NAMALWA (cell line): ENCODE data around the gene RAF1.
"Not testable (repeated sequence)": the region's sequence is repeated elsewhere in the genome, so short reads cannot be mapped to it uniquely, and the experiment has no call there.

ENCODE experiments used
- DNase-seq: peaks from one replicate; pipeline ENCODE4 v3.0.0-alpha.2; 2015; ENCODE audit warnings: low spot score

RAF1 gene

DNA sequence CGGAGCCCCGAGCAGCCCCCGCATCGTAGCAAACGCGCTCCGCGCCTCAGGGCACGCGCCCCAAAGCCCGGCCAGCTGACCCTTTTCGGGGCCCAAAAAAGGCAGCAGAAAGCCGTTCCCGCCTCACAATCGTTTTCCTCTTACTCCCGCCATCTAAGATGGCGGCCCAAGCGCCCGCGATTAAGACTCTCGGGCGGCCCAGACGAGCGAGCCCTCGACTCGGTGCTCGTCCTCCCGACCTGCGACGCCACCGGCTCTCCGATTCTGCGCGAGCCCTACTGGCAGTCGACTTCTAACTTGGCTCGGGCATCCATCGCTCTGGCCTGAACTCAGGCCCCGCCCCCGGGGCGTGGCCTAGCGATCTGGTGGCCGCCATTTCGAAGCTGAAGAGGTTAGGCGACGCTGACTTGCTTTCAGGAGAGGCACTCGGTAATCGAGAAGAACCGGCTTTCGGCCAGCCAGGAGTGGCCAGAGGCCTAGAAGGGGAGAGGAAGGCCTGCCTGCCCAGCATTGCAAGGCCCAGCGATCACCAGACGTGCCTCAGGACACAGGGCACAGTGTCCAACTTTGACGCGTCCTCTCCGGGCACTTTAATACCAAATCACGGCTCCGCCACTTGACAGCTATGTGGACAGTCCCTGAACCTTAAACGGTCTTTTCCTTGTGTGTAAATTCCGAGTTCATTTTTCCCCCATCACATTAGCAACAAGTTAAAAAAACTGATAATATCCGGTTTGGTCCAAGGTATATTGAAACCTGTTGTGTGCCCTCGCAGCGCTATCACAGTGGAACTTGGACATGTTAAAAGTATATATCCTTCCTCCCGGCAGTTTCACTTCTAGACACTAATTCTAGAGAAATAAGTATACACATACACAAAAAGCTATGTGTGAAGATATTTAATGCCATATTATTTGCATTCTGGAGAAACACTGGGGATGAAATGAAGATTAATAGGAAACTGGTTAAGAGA lies at the start of gene RAF1:
TSS of gene RAF1 (minus strand) at position 182 of the 973 bp plus-strand sequence. CDS start 45,396 bp downstream, outside the sequence.
- DNase-seq = peak; percentile 99

DNA sequence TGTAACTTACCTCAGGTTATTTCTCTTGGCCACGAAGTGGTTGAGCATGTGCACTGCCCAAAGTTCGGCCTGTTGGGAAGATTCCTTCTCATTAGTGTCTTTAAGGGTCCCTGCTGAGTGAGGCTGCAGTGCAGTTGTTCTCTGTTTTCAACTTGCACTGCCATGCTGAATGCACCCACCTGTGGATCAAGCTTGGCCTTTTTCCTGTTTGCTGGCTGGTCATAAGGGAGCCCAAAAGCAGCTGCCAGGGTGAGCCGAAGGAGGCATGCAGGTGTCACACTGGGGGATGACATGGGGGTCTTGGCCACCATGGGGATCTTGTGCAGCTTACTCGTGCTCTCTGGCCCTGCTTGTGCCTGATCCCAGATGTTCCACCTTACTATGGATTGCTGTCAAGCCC lies 46.1 kb upstream of the RAF1 start:
- peak; percentile 44 for DNase-seq

DNA sequence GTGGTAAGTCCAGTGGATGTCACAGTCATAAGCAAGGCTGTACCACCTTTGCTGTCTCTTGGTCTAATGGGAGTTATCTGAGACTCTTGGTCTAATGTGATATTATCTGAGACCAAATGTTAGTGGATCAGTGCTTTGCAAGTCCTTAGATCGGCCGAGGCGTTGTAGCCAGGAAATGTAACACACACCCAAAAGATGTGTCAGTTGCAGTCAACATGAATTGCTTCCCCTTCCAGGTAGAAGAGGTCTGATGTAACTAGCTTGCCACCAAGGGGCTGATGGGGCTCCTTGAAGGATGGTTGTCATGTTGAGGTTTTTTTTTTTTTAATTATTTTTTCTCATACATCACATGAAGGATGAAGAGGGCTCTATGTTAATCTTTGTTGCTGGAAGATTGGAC lies 45.4 kb upstream of the RAF1 start:
- DNase-seq = no peak

DNA sequence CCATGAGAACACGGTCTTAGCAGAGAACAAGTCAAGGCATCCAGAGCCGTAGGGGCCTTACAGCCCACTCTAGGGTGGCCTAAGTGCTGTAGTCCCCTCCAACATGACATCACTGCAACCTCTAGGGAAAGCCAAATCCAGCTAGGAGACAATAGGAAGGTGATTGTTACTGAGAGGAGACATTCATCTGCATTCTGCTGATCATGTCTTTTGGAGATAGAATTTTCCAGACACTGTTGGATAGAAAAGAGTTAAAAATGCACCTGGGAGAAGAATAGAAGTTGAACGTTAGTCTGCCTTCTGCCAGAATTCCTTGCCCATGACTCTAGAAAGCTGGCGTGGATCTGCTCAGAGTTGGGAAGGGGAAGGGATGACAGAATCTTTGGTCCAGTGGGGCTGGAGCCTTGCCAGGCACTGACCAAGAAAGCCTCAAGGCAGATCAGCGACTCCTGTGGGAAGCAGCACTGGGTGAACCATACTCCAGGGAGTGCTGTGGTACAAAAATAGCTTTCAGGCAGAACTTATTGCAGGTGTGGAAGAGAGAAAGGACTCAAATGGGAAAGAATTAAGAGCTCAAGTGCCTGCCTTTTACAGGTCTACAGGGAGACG lies 44.8 kb upstream of the RAF1 start:
- no peak for DNase-seq

GRCh38 chr3:12707449-12707848 lies 43.5 kb upstream of the RAF1 start:
- no peak for DNase-seq

GRCh38 chr3:12706504-12707253 lies 42.8 kb upstream of the RAF1 start:
- DNase-seq = peak; percentile 94

DNA sequence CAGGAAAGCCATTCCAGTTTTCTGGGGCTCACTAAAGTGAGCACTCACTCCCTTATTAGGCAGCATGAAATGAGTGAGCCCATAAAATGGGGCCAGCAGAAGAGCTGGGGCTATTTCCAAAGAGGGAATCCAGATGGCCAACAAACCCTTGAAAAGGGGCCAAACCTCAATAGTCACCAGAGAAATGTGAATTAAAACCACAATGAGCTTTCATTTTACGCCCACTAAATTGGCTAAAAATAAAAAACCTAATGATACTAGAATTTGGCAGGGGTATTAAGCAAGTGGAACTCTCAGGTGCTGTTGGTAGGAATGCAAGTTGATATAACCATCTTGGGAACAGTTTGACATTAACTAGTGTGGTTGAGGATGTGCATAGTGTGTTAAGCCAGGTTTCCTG lies 42.1 kb upstream of the RAF1 start:
- DNase-seq = no peak

- DNase-seq = no peak
Observed at GRCh38 chr3:12705374-12705926, 41.5 kb upstream of the RAF1 start.

DNA sequence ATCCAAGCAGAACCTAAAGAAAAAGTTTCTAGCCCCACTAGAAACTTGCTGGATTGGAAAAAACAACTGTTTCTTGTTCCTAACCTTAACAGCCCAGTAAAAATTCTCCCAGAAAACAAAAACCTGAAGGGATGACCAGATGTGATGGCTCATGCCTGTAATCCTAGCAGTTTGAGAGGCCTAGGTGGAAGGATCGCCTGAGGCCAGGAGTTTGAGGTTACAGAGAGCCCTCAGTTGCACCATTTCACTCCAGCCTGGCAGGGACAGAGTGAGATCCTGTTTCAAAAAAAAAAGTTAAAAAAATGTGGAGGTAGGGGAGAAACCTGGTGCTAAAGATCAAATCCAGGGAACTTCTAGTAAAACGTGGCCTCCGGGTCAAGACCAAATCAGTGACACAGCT lies 38.6 kb upstream of the RAF1 start:
- DNase-seq = no peak

GRCh38 chr3:12701601-12702000 lies 37.7 kb upstream of the RAF1 start:
- not testable (repeated sequence) for DNase-seq

DNA sequence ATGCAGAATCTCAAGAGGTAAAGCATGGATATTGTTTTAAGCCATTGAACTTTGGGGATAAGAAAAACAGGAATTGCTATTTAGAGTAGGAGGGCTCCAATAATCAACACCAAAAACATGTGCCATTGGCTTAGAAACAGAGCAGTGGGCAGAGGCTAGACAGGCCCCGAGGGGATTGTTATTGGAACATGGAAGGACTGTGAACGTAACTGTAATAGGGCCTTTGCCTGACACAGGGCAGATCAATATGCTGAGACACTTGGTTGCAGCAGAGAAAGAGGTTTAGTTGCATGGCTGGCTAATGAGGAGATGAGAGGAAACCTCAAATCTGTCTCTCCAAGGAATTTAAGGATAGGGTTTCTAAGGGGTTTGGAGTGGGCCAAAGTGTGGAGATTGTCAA lies 36.9 kb upstream of the RAF1 start:
- DNase-seq = no peak

GRCh38 chr3:12695916-12696315 lies 32.0 kb upstream of the RAF1 start:
- no peak for DNase-seq

DNA sequence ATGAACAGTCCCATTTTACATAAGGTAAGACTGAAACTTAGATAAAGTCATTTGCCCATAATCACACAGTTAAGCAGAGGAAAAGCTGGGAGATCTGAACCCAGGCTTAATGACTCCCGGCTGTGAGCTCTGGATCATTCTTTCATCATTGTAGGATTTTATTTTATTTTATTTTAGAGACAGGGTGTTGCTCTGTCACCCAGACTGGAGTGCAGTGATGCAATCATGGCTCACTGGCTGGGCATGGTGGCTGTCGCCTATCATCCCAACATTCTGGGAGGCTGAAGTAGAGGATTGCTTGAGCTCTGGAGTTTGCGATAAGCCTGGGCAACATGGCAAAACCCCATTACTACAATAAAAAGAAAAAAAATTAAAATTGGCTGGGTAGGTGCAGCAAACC lies 31.2 kb upstream of the RAF1 start:
- DNase-seq = no peak

DNA sequence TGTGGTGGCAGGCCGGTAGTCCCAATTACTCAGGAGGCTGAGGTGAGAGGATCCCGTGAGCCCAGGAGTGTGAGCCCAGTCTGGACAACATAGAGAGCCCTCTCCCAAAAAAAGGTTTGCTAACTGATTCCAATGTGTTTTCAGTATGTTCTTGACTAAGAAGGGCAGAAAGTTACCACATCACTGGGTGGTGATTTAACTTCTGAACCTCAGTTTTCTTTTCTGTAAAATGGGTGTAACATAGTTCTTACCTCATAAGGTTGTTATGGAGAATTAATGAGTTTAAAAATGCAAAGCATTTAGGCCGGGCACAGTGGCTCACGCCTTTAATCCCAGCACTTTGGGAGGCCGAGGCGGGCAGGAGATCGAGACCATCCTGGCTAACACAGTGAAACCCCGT lies 28.5 kb upstream of the RAF1 start:
- DNase-seq = no peak

GRCh38 chr3:12689997-12690711 lies 26.2 kb upstream of the RAF1 start:
- no peak for DNase-seq

GRCh38 chr3:12687948-12688347 lies 24.0 kb upstream of the RAF1 start:
- no peak for DNase-seq

DNA sequence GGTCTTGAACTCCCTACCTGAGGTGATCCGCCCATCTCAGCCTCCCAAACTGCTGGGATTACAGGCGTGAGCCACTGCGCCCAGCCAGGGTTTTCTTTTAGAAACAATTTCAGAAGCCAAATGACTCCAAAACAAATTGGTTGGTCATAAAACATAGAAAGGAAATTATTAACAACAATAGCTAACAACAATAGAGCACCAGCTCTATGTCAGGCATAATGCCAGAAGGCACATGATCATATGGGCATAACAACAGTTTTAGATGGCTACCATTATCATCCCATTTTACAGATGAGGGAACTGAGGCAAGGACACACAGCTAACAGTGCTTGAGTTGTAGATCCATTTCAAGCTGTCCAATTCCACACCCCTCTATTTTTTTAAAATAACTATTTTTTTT lies 22.2 kb upstream of the RAF1 start:
- no peak for DNase-seq

DNA sequence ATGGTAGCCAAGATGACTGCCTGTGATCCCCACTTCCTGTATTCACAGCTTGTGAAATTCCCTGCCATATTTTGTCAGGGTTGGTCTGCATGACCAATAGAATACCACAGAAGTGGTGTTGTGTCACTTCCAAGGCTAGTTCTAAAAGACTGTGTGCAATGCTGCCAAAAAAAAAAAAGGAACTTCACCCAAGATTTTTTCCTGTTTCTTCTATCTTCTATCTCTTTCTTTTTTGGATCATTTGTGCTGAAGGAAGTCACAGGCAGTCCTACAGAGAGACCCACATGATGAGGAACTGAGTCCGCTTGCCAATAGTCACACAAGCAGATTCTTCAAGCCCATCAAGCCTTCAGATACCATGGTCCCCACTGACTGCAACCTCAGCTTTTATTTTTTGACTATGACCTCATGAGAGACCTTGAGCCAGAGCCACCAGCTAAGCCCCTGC lies 18.1 kb upstream of the RAF1 start:
- DNase-seq = no peak

DNA sequence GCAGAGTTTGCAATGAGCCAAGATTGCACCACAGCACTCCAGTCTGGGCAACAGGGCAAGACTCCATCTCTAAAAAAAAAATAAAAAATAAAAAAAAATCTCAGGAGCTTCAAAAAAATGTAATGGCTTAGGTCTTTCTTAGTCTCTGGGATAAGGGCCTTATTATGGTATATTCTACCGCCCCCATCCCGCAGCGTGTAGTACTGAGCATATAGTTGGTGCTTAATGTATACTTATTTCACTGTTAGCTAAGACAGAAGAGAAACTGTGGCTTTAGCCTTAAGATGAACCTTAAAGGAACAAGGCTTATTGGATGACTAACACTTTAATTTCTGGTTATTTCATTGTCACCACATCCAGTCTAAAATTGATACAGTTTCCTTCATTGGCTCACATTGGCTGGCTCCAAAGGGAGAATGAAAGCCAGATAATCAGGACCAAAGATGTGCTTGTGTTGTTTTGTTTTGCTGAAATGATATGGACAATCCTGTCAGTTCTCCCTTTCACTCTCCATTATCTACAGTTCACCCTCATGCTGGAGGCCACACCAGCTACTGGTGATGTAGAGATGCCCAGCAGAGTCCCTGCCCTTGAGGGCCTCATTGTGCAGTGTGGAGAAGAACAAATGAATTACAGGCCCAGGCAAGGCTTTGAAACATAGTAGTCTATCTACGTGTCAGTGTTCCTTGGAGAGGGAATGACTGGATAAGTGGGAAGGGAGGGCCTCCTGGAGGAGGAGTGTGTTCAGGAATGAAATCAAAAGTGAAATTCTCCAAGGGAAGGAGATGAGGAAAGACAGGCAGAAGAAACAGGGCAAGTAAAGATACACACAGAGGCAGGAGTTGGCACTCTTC lies 17.4 kb upstream of the RAF1 start:
- DNase-seq = no peak

- no peak for DNase-seq
Observed at GRCh38 chr3:12679468-12679867, 15.6 kb upstream of the RAF1 start.

DNA sequence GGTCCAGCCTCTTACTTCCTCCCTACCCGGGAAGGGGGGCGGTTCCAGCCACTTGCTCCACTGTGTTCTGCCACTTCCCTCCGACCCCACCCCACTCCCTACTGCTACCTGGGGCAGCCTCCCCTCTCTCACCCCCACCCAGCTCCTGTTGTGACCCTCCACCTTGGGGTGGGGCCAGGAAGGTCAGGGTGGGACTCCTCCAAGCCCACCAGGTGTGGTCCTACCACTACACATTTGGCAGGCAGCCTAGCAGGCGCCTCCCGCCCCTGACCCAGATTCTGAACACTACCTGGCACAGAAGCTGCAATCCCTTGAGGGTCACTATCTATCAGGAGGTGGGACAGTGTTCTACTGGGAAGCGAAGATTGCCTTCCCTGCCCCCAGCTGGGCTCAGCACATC lies 13.7 kb upstream of the RAF1 start:
- DNase-seq = no peak
